Glutamatergic neuron (in vitro differentiated cells): ENCODE results near the gene RAB34. TPM values are rescaled to one million over a fixed set of nuclear protein-coding genes. Genes with fewer than 3 reads are reported as not detected.

ENCODE experiments used
- DNase-seq: peaks from one replicate; pipeline ENCODE4 v3.0.0; 2022
- H3K27ac Mint-ChIP-seq: one replicate; pipeline ENCODE4 v1.8.0; 2020; ENCODE audit warnings: mild to moderate bottlenecking, mixed read lengths, inconsistent platforms; ENCODE audit not compliant: unreplicated experiment
- H3K27me3 Mint-ChIP-seq: one replicate; pipeline ENCODE4 v1.8.0; 2020; ENCODE audit warnings: mild to moderate bottlenecking, moderate library complexity, mixed read lengths, inconsistent platforms; ENCODE audit not compliant: unreplicated experiment
- H3K36me3 Mint-ChIP-seq: one replicate; pipeline ENCODE4 v1.8.0; 2020; ENCODE audit warnings: mild to moderate bottlenecking, mixed read lengths, inconsistent platforms; ENCODE audit not compliant: unreplicated experiment
- H3K4me1 Mint-ChIP-seq: one replicate; pipeline ENCODE4 v1.8.0; 2020; ENCODE audit warnings: mild to moderate bottlenecking, low read depth, mixed read lengths, inconsistent platforms; ENCODE audit not compliant: unreplicated experiment
- H3K4me3 Mint-ChIP-seq: one replicate; pipeline ENCODE4 v1.8.0; 2020; ENCODE audit warnings: mild to moderate bottlenecking, mixed read lengths, inconsistent platforms; ENCODE audit not compliant: unreplicated experiment
- H3K9me3 Mint-ChIP-seq: one replicate; pipeline ENCODE4 v1.8.0; 2020; ENCODE audit warnings: mild to moderate bottlenecking, moderate library complexity, mixed read lengths, inconsistent platforms; ENCODE audit not compliant: unreplicated experiment
- total RNA-seq: library from RNA; stranded (reverse); fragmentation: NEBNext Ultra II Directional; extraction: Animal tissue kit (Norgen Biotek cat#: 25700); gene quantifications from one replicate; pipeline ENCODE4 v1.2.1, GENCODE V29; 2021; ENCODE audit not compliant: unreplicated experiment
- TF ChIP-seq, protein P1 (sequence below): fragments of 200-600 bp; sonication (generic); IDR thresholded peaks from one replicate; pipeline ENCODE4 v1.5.0; 2021; ENCODE audit not compliant: partially characterized antibody, unreplicated experiment

The RAB34 gene
- total RNA-seq, 1 donor from 2014 or later, result 54.3 TPM

DNA sequence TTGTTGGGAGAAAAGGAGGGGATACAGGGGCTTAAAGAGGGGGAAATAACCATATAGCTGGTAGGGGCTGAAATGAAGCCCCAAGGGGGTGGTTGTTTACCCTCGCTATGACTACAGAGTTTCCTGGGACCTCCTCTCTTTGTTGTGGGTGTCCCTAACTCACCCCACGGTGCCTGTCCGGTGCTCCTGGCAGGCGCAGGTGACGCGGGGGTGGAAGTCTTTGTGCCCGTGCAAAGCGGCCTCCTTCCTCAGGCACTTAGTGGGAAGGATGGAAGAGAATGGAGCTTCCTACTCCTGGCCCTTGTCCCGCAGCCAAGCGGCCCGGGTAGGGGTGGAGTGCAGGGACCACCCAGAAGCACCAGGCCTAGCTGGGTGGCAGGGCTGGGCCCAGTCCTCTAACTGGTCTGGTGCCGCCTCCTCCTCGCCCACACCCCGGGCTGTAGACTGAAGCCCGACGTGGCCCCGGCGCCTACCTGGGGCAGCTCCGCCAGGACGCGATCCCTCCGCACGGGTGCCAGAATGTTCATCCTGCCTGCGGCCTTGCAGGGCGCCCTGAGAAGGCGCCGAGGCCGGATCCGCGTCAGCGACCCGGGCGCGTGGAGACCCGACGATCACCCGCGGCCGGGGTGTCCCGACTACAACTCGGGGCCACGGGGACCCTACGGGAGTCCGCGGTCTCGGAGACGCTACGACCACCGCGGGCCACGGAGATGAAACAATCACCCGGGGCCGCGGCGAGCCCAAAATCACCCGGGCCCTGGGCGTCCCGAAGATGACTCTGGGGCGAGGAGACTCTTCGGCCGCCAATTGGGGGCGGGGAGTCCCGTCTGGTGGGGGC lies 709 bp downstream of the RAB34 start:
- H3K27ac Mint-ChIP-seq, result no peak overlapping the region
- peaks cover 22% of the 10 kb centered on the region for H3K27me3 Mint-ChIP-seq

DNA sequence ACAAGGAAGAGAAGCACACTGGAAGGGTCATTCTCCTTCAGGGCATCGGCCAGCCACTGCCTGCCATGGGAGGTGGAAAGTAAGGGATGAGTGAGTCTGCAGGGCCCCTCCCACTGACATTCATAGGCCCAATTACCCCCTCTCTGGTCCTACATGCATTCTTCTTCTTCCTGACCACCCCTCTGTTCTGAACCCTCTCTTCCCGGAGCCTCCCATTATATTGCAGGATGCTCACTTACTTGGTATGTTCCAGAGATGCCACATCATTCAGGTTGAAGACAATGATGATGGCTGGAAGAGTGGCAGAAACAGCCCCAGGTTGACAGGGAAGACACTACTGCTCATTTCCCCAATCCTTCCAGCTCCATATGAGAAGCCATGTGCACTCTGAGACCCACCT lies 2.5 kb downstream of the RAB34 start:
- peaks cover 20% of the 10 kb centered on the region for H3K4me1 Mint-ChIP-seq
- TF ChIP-seq, protein P1, sequence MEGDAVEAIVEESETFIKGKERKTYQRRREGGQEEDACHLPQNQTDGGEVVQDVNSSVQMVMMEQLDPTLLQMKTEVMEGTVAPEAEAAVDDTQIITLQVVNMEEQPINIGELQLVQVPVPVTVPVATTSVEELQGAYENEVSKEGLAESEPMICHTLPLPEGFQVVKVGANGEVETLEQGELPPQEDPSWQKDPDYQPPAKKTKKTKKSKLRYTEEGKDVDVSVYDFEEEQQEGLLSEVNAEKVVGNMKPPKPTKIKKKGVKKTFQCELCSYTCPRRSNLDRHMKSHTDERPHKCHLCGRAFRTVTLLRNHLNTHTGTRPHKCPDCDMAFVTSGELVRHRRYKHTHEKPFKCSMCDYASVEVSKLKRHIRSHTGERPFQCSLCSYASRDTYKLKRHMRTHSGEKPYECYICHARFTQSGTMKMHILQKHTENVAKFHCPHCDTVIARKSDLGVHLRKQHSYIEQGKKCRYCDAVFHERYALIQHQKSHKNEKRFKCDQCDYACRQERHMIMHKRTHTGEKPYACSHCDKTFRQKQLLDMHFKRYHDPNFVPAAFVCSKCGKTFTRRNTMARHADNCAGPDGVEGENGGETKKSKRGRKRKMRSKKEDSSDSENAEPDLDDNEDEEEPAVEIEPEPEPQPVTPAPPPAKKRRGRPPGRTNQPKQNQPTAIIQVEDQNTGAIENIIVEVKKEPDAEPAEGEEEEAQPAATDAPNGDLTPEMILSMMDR, result no peak
- peaks cover 22% of the 10 kb centered on the region for H3K27me3 Mint-ChIP-seq
- no peak overlapping the region for H3K4me3 Mint-ChIP-seq
- peaks cover 22% of the 10 kb centered on the region for H3K9me3 Mint-ChIP-seq
- no peak overlapping the region for H3K27ac Mint-ChIP-seq
- no peaks in the 10 kb centered on the region for H3K36me3 Mint-ChIP-seq
- DNase-seq, result no peak

More for the DNA sequence above, 709 bp downstream of the RAB34 start:
- Mint-ChIP-seq H3K36me3 (no peaks in the 10 kb centered on the region), H3K4me3 (peak overlapping the region; percentile 75), H3K9me3 (peaks cover 20% of the 10 kb centered on the region), H3K4me1 (peaks cover 26% of the 10 kb centered on the region)
- TF ChIP-seq, protein P1, result no peak
- DNase-seq, result peak; percentile 50

GRCh38 chr17:28714281-28714680 lies 3.4 kb downstream of the RAB34 start:
- TF ChIP-seq, protein P1, result no peak
- DNase-seq, result no peak
- H3K27ac Mint-ChIP-seq, result no peak overlapping the region
- peaks cover 20% of the 10 kb centered on the region for H3K27me3 Mint-ChIP-seq
- no peaks in the 10 kb centered on the region for H3K36me3 Mint-ChIP-seq
- peaks cover 20% of the 10 kb centered on the region for H3K9me3 Mint-ChIP-seq
- peaks cover 18% of the 10 kb centered on the region for H3K4me1 Mint-ChIP-seq
- no peak overlapping the region for H3K4me3 Mint-ChIP-seq

DNA sequence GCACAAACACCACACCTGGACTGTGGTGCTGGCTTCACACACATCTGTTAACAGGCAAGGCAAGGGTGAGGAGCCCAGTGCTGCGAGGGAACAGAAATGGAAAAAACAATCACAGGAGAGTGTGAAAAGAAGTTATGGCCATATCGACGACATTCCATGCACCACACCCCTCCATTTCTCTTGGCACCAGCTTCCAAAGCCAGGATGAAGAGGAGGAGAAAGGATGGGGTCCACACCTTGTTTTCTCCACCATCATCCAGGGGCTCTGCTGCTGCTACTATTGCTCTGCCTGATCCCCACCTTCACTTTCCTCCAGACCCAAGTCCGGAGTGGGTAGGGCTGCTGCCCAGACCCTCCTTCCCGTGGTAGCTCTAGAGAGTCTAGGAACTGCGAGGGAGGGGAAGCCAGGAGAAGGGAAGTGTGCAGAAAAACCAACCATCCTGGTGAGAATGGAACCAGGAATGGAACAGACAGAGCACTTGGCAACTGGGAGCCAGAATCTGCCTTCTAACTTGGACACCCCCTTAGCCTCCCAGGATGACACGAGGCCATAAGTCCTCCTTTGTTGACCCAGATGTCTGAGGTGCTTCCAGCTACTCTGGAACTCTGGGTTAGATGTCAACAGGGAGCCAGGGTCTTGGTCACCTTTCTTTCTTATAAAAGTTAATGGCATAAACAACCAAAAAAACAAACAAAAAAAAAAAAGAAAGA lies 4.8 kb downstream of the RAB34 start:
- H3K9me3 Mint-ChIP-seq, result peaks cover 14% of the 10 kb centered on the region
- H3K4me1 Mint-ChIP-seq, result peaks cover 13% of the 10 kb centered on the region
- peak overlapping the region; percentile 100 for H3K27ac Mint-ChIP-seq
- H3K36me3 Mint-ChIP-seq, result peaks cover 4% of the 10 kb centered on the region
- no peak for DNase-seq
- TF ChIP-seq, protein P1, result no peak
- H3K4me3 Mint-ChIP-seq, result peak overlapping the region; percentile 94
- H3K27me3 Mint-ChIP-seq, result peaks cover 16% of the 10 kb centered on the region
